ENCODE results near the gene NRG3. TPM values are rescaled to one million over a fixed set of nuclear protein-coding genes. Genes with fewer than 3 reads are reported as not detected.
A peak's percentile ranks its signal among the peaks of the same experiment; 100 is the strongest.
"Not testable (repeated sequence)": the region's sequence is repeated elsewhere in the genome, so short reads cannot be mapped to it uniquely, and the experiment has no call there.

The NRG3 gene
- total and polyA plus RNA-seq, 2 donors: 0.08 to 1.5 TPM

DNA sequence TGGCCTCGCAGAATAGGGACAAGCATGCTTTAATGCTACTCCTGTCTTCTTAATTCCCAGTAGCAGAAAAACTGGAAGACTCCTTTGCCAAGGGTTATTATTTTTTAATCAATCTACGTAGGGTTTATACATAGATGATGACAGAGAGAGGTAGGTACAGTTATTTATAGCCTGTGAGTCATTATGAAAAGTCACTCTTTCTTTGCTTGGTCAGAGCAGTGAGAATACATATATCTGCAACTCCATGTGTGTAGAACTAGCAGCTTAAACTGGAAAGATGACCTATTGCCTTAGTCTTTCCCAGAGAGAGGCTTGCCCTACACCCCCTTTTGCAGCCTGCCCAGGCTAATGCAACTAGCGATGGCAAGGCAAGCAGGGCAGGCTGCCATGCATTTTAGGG, 1050.6 kb downstream of the NRG3 start:
- no peak for DNase-seq (ENCODE audit: extremely low spot score)
- Histone ChIP-seq H3K36me3 (ENCODE audit: insufficient read depth) (no peaks in the 10 kb centered on the region), H3K4me1 (ENCODE audit: insufficient read depth) (no peaks in the 10 kb centered on the region), H3K27ac (ENCODE audit: low read depth) (no peak overlapping the region), H3K4me3 (ENCODE audit: low read depth, low read length) (no peak overlapping the region)
- 75% methylated on average over 3 of the region's 3 CpGs for WGBS

DNA sequence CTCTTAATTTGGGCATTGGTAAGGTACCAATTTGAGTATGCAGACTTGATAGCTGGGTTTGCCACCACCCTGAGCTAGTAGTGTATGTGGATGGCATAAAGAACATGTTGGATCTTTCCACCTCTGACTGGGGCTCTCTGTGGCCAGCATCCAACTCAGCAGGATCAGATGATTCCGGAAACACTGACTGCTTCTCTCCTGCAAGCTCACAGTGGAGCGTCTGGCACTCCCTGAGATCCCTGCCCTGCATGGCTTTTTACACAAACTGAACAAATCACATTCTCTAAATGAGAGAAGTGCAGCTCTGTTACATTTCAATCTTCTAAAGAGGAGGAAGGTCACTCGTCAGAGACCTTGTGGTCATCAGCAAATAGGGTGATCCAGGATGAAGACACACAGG, 1057.5 kb downstream of the NRG3 start:
- Histone ChIP-seq H3K36me3 (ENCODE audit: insufficient read depth) (no peaks in the 10 kb centered on the region), H3K4me1 (ENCODE audit: insufficient read depth) (no peaks in the 10 kb centered on the region), H3K4me3 (ENCODE audit: low read depth, low read length) (no peak overlapping the region), H3K27ac (ENCODE audit: low read depth) (no peak overlapping the region)
- 61% methylated on average over 3 of the region's 3 CpGs for WGBS
- DNase-seq (ENCODE audit: extremely low spot score): no peak

DNA sequence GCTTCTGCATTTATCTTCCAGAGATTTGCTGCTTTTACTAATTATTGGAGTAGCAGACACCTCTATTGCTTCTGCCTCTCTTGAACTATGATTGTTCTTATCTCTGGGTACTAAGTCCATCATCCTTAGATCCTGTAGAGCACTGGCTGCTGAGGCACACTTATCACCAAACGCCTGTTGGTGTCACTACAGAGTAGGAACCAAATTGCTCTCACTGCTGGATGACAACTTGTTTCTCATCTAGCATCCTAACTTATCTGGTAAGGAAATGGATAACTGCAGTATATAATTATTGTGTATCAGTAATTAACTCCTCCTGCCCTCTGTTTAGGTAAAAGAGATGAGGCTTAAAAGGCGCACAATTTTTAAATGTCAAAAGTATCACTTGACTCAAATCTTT, 1059.4 kb downstream of the NRG3 start:
- 66% methylated on average over 2 of the region's 2 CpGs for WGBS

DNA sequence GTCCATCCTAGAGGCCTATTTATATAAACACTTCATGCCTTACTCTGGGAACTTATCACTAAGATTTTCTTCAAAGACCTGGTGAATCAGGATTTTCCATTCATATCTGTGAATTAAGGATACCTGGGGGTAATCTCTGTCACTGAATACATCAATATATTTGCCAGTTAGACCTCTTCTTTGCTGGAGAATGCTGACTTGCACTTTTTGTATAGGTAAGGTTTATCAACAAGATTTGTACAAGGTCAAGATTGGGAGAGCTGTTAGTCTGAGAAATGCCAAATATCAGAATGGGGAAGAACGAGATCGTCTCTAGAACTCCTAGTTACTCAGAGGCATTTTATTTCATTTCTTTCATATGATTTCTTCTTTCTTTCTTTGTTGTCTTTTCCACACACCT, 1060.0 kb downstream of the NRG3 start:
- WGBS: 87% methylated on average over 2 of the region's 2 CpGs
- H3K4me1 ChIP-seq (ENCODE audit: insufficient read depth): no peaks in the 10 kb centered on the region
- no peak overlapping the region for H3K4me3 ChIP-seq (ENCODE audit: low read depth, low read length)
- no peak overlapping the region for H3K27ac ChIP-seq (ENCODE audit: low read depth)
- no peaks in the 10 kb centered on the region for H3K36me3 ChIP-seq (ENCODE audit: insufficient read depth)
- DNase-seq (ENCODE audit: extremely low spot score): no peak

More for the DNA sequence above, 1059.4 kb downstream of the NRG3 start:
- DNase-seq (ENCODE audit: extremely low spot score): no peak
- H3K36me3 ChIP-seq (ENCODE audit: insufficient read depth): no peaks in the 10 kb centered on the region
- no peaks in the 10 kb centered on the region for H3K4me1 ChIP-seq (ENCODE audit: insufficient read depth)
- H3K27ac ChIP-seq (ENCODE audit: low read depth): no peak overlapping the region
- H3K4me3 ChIP-seq (ENCODE audit: low read depth, low read length): no peak overlapping the region

DNA sequence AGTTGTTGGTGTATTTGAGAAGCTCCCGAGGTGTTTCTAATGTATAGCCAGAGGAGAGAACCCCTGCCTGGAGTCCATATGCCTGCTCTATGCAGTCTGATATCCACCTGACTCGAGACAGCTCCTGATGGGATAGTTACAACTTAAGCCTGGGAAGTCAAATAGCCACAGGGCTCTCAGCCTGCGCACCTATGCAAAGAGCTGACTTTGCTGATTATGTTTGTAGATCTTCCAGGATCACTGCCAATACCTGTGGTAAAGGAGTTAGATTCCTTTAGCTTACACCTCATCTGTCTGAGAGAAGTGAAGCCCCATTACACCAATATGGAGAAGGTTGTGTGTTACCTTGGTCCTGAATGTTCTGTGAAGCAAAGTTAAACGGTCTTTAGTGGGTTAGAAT, 1063.3 kb downstream of the NRG3 start:
- Histone ChIP-seq H3K4me1 (ENCODE audit: insufficient read depth) (no peaks in the 10 kb centered on the region), H3K36me3 (ENCODE audit: insufficient read depth) (no peaks in the 10 kb centered on the region), H3K4me3 (ENCODE audit: low read depth, low read length) (no peak overlapping the region), H3K27ac (ENCODE audit: low read depth) (no peak overlapping the region)
- 85% methylated on average over 4 of the region's 4 CpGs for WGBS
- DNase-seq (ENCODE audit: extremely low spot score): no peak

DNA sequence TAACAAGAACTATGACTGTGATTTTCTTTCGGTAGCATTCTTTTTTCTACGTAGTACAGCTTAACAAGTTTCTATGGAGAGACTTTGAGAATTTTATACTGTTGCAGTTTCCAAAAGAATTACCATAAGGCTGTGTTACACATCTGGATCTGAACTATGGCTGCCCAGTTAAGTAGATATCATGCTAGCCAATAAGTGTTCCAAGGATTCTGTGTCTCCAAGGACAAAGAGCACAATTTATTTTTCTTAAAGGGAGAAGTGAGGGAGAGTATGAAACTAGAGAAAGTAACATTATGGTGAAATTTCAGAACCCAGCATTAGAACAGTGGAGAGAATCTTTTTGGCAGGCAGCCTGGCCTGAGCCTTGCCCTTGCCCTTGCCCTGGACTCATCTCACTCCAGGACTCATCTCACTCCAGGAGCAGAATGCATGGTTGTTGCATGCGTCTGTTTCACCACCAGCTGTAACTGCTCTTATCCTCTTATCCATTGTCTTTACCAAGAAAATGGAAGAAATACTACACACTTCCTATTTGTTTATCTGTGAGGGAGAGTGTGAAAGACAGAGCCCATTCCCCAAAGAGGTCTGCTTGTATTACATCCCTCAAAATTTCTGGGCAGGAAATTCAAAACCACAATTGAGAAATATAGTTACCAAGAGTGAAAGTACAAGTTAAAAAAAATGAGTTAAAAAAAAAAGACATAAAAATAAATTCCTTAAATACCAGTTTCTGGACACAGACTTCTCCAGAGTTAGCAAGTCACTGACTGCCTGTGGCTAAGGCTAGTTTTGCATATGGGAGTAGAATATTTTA, 1067.5 kb downstream of the NRG3 start:
- Histone ChIP-seq H3K4me1 (ENCODE audit: insufficient read depth) (no peaks in the 10 kb centered on the region), H3K36me3 (ENCODE audit: insufficient read depth) (no peaks in the 10 kb centered on the region), H3K27ac (ENCODE audit: low read depth) (no peak overlapping the region), H3K4me3 (ENCODE audit: low read depth, low read length) (no peak overlapping the region)
- DNase-seq (ENCODE audit: extremely low spot score): peak; percentile 8
- WGBS: 55% methylated on average over 3 of the region's 3 CpGs

DNA sequence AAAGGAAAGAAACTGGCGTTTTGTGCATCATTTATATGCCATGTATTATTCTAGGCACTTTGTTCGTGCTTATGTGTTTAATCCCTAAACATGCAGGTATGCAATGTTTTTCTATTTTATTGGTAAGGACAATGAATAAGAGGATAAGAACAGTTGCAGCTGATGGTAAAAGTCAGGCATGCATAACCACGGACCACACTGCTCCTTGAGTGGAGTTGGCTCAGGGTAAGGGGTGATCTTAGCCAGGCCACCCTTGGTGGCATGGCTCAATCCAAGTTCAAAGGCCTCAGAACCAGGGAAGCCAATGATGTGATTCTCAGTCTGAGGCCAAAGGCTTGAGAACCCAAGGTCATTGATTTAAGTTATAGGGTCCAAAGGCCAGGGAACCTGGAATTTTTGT, 1068.1 kb downstream of the NRG3 start:
- no peak for DNase-seq (ENCODE audit: extremely low spot score)
- Histone ChIP-seq H3K4me3 (ENCODE audit: low read depth, low read length) (no peak overlapping the region), H3K36me3 (ENCODE audit: insufficient read depth) (no peaks in the 10 kb centered on the region), H3K4me1 (ENCODE audit: insufficient read depth) (no peaks in the 10 kb centered on the region), H3K27ac (ENCODE audit: low read depth) (no peak overlapping the region)
- WGBS: 50% methylated on average over 3 of the region's 3 CpGs

DNA sequence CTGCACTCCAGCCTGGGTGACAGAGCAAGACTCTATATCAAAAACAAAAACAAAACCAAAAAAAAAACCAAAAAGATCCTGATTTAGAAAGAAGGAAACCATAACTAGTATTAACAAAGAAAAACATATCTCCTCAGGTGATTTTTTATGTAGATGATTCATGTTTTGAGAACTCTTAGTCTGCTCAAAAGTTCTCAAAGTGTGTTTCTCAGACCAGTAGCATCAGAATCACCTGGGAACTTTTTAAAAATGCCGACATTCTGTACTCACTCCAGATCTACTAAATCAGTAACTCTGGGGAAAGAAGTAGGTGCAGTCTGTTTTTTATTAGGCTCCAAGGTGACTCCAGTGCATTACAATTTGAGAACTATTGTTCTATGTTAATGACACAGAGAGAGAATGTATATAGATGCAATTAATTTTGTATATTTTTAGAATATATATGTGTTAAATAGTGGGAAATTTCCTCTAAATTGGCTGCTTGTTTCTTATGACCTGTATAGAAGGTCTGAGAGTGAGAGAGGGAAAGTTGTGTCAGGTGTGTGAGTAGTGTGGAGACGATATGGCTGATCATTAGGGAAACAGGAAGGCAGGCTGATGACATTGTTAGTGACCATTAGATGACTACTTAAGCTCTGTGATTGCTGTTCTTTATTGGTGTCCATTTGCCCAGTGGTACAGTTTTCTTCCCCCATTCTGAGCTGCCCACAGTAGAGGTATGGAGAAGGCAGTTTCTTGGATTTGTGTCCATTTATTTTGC, 1075.0 kb downstream of the NRG3 start:
- DNase-seq (ENCODE audit: extremely low spot score): no peak
- Histone ChIP-seq H3K36me3 (ENCODE audit: insufficient read depth) (no peaks in the 10 kb centered on the region), H3K4me3 (ENCODE audit: low read depth, low read length) (no peak overlapping the region), H3K4me1 (ENCODE audit: insufficient read depth) (no peaks in the 10 kb centered on the region), H3K27ac (ENCODE audit: low read depth) (no peak overlapping the region)
- WGBS: 72% methylated on average over 2 of the region's 2 CpGs

DNA sequence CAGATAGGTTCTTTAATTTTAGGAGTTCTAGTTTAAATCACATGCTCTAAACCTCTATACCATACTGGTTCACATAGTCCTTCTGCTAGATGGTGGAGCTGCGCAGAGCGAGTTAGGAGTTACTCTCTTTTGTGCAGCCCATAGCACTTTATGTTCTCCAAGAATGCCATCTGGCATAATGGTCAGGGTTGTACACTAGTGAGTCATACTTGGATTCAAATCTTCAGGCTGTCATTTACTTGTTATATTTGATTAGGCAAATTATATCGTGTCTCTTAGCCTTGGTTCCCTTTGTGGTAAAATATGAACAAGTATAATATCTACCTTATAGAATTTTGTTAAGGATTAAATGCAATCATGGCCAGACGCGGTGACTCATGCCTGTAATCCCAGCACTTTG, 1078.3 kb downstream of the NRG3 start:
- no peak for DNase-seq (ENCODE audit: extremely low spot score)
- 93% methylated on average over 5 of the region's 5 CpGs for WGBS
- Histone ChIP-seq H3K27ac (ENCODE audit: low read depth) (no peak overlapping the region), H3K4me1 (ENCODE audit: insufficient read depth) (no peaks in the 10 kb centered on the region), H3K4me3 (ENCODE audit: low read depth, low read length) (no peak overlapping the region), H3K36me3 (ENCODE audit: insufficient read depth) (no peaks in the 10 kb centered on the region)

DNA sequence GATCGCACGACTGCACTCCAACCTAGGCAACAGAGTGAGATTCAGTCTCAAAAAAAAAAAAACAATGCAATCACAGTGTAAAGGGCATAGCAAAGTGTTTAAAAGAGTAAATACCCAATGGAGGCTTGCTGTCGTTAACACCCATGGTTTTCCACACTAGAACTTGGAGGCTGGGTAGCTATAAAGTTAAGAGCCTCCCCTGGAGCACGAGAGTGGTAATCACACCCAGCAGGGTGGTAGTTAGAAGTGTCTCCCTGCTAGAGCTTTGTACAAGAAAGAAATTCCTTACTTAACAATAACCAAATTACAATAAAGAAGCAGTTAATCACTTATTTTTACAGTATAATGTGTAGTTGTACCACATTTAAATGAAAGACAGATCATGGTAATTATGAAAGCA, 1078.9 kb downstream of the NRG3 start:
- WGBS: 64% methylated on average over 4 of the region's 4 CpGs
- no peak overlapping the region for H3K27ac ChIP-seq (ENCODE audit: low read depth)
- no peak overlapping the region for H3K4me3 ChIP-seq (ENCODE audit: low read depth, low read length)
- H3K36me3 ChIP-seq (ENCODE audit: insufficient read depth): no peaks in the 10 kb centered on the region
- no peak for DNase-seq (ENCODE audit: extremely low spot score)
- H3K4me1 ChIP-seq (ENCODE audit: insufficient read depth): no peaks in the 10 kb centered on the region

DNA sequence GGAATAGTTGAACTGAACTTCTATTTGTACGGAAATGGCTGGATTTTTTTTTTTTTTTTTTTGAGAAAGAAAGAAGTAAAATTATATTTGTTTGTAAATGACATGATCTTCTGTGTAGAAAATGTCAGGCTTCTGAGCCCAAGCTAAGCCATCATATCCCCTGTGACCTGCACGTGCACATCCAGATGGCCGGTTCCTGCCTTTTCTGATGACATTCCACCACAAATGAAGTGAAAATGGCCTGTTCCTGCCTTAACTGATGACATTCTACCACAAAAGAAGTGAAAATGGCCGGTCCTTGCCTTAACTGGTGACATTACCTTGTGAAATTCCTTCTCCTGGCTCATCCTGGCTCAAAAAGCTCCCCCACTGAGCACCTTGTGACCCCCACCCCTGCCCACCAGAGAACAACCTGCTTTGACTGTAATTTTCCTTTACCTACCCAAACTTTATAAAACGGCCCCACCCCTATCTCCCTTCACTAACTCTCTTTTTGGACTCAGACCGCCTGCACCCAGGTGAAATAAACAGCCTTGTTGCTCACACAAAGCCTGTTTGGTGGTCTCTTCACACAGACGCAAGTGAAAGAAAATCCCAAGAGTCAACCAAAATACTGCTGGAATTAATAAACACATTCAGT, 1085.5 kb downstream of the NRG3 start:
- 82% methylated on average over 7 of the region's 7 CpGs for WGBS
- H3K4me3 ChIP-seq (ENCODE audit: low read depth, low read length); H3K4me1 ChIP-seq (ENCODE audit: insufficient read depth); H3K27ac ChIP-seq (ENCODE audit: low read depth); DNase-seq (ENCODE audit: extremely low spot score); H3K36me3 ChIP-seq (ENCODE audit: insufficient read depth): not testable (repeated sequence)

DNA sequence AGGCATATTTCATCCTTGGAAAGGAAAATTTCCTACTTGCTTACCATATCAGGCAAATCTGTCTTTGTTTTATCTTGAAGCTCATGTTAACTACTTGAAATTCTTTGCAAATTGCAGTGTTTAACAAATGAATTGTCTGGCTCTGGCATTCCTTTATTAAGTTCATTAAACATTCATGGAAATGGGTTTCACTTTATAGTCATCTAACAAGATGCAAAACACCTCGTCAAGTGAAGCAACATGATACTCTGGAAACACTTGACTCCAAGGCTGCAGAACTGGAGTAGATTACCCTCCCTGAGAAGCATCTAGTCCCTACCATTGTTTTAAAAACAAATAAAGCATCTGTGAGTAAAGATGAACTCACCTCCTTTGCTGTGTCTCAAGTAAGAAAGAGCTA, 1086.9 kb downstream of the NRG3 start:
- no peak for DNase-seq (ENCODE audit: extremely low spot score)
- Histone ChIP-seq H3K27ac (ENCODE audit: low read depth) (no peak overlapping the region), H3K36me3 (ENCODE audit: insufficient read depth) (no peaks in the 10 kb centered on the region), H3K4me3 (ENCODE audit: low read depth, low read length) (no peak overlapping the region), H3K4me1 (ENCODE audit: insufficient read depth) (no peaks in the 10 kb centered on the region)
- 62% methylated on average over 1 of the region's 1 CpG for WGBS

DNA sequence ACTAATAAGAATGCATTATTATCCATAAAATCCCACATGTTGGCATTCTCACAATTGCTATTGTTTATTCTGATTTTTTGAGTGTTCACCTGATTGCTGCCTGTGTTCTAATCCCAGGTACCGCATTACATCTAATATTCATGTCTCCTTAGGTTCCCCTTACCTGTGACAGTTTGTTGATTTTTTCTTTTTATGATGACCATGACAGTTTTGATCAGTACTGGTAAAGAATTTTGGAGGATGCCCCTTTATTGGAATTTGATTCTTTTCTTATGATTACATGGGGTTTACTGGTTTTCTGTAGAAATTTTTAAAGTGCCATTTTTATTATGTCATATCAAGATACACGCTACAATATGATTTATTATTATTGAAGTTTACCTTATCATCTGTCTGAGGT, 1091.1 kb downstream of the NRG3 start:
- no peaks in the 10 kb centered on the region for H3K36me3 ChIP-seq (ENCODE audit: insufficient read depth)

DNA sequence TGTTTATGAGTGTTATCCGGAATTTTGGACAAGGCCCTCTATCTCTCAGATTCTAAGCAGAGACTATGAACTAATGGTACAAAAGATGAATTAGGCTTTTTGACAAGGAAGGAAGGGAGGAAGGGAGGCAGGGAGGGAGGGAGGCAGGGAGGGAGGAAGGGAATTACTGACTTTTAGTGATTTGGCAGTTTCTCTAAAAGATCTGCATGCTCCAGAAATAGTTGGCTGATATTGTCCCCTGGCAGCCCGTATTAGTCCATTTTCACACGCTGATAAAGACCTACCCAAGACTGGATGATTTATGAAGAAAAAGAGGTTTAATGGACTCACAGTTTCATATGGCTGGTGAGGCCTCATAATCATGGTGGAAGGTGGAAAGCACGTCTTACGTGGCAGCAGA, 1093.5 kb downstream of the NRG3 start:
- no peak overlapping the region for H3K4me3 ChIP-seq (ENCODE audit: low read depth, low read length)
- no peaks in the 10 kb centered on the region for H3K4me1 ChIP-seq (ENCODE audit: insufficient read depth)
- no peak for DNase-seq (ENCODE audit: extremely low spot score)
- WGBS: 45% methylated on average over 5 of the region's 5 CpGs
- no peak overlapping the region for H3K27ac ChIP-seq (ENCODE audit: low read depth)
- no peaks in the 10 kb centered on the region for H3K36me3 ChIP-seq (ENCODE audit: insufficient read depth)

More for the DNA sequence above, 1091.1 kb downstream of the NRG3 start:
- Histone ChIP-seq H3K4me1 (ENCODE audit: insufficient read depth) (no peaks in the 10 kb centered on the region), H3K4me3 (ENCODE audit: low read depth, low read length) (no peak overlapping the region), H3K27ac (ENCODE audit: low read depth) (no peak overlapping the region)
- no peak for DNase-seq (ENCODE audit: extremely low spot score)
- 93% methylated on average over 2 of the region's 2 CpGs for WGBS
